Right ventricle myocardium inferior (tissue), 1 donor: Measurements from ENCODE around the gene SERPINB1. TPM values are rescaled to one million over a fixed set of nuclear protein-coding genes. Genes with fewer than 3 reads are reported as not detected.
"Not testable (repeated sequence)": the region's sequence is repeated elsewhere in the genome, so short reads cannot be mapped to it uniquely, and the experiment has no call there.

ENCODE experiments used
- ATAC-seq: fragments of 200-7000 bp; cut with Tn5 transposase; one replicate; pipeline ENCODE4 v1.9.1; 2020; ENCODE audit warnings: mild to moderate bottlenecking, moderate library complexity
- DNase-seq: peaks from one replicate; pipeline ENCODE4 v3.0.0; 2021; ENCODE audit errors: missing footprints
- intact Hi-C: fragments of 100-400 bp; cut with DNase I; formaldehyde crosslinking; loops from one replicate; pipeline ENCODE4 v1.11.0; 2022
- total RNA-seq: library from RNA; stranded (reverse); fragmentation: NEBNext Ultra II Directional; extraction: Animal tissue kit (Norgen Biotek cat#: 25700); gene quantifications from one replicate; pipeline ENCODE4 v1.2.1, GENCODE V29; 2021
- donor health status: DM: no; HTN: yes; CAD: no; lungs with severe emphysema.

The SERPINB1 gene
- total RNA-seq, 1 donor from 2014 or later, result 27.5 TPM

- DNase-seq, result no peak
- intact Hi-C loops, result no loop called here
- ATAC-seq, result no peak
Measured at GRCh38 chr6:2870046-2870636, 28.5 kb upstream of the SERPINB1 start.

GRCh38 chr6:2868637-2869036, 27.0 kb upstream of the SERPINB1 start:
- DNase-seq (no peak), ATAC-seq (no peak)
- intact Hi-C loops, result no loop called here

DNA sequence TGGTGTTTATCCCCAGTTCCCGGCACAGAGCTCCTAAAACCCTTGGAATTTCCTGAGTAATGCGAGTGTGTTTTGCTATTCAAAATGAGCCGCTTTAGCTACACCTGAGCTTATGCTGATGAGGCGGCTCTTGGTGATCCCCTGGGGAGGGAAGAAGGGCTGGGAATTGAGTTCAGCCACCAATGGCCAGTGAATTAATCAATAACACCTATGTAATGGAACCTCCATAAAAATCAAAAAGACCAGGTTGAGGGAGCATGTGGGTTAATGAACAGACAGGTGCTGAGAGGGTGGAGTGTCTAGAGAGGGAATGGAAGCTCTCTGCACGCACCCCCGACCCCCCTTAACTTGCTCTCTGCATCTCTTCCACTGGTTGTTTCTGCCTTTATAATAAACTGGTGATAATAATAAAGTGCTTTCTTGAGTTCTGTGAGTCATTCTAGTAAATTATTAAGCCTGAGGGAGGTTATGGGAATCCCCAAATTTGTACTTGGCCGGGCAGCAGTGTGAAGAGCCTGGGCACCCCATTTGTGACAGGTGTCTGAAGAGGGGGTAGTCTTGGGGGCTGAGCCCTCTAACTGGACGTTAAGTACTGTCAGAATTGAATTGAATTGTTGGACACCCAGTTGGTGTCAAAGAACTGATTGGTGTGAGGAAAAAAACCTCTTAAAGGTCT, 24.6 kb upstream of the SERPINB1 start:
- ATAC-seq (no peak), DNase-seq (no peak)
- intact Hi-C loops, result no loop called here

DNA sequence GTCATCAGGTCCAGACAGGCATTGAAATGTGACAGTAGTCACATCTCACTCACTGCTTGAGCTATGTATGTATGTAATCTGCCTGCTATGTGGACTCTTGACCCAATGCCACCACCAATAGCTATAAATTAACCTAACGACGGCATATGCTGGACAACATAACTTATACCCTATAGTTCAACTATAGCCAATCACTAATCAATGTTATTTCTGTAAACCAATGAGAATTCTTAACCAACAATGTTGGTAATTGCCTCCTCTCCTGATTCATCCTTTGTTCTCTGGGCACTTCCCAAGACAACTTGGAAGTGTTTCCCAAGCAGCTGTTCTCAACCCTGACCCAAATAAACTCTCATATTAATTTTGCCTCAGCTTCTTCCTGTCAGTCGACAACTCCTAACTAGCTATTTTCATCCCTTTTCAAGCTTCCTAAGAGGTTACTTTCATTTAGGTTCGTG, 24.1 kb upstream of the SERPINB1 start:
- ATAC-seq, result no peak
- DNase-seq, result no peak
- intact Hi-C loops, result no loop called here

- ATAC-seq, result no peak
- DNase-seq, result no peak
- intact Hi-C loops, result no loop called here
Measured at GRCh38 chr6:2865270-2865669, 23.6 kb upstream of the SERPINB1 start.

DNA sequence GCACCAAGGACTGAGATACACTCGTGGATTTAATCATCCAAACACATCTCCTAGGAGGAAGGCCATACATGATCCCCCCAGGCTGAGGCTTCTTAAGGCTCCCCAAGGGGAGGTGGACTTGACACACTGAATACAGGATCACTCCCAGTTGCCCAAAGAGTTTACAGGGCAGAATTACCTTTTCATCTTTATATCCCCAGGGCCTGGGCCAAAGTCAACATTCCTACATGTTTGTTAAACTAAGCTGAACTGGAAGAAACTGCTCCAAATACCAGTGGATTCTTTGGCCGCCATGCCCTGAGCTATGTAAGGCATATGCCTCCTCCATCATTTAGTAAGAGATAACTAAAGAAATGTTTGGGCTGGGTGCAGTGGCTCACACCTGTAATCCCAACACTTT, 22.2 kb upstream of the SERPINB1 start:
- ATAC-seq, result no peak
- no peak for DNase-seq

DNA sequence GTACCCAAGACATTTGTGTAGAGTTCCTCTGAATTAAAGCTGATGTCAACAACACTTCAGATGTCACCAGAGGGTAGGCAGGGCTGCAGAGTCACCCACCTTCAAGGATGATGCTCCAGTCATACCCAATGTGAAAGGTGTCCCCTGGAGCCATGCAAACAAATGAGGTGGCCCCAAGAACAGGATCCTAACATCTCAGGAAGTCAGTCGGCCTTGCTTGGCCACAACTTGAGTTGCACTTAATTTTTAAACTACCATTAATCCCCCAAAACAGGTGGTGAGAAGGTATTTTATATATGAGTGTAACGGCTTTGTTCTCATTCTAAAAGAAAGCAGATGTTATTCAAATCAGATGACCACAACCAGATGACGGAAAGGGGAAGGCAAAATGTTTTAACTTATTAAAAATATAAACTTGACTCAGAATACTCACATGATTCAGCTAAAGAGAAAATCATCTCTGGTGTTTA, 21.1 kb upstream of the SERPINB1 start:
- intact Hi-C loops, result no loop called here
- no peak for ATAC-seq
- no peak for DNase-seq

More for the DNA sequence above, 22.2 kb upstream of the SERPINB1 start:
- intact Hi-C loops, result no loop called here

GRCh38 chr6:2861822-2862164, 20.1 kb upstream of the SERPINB1 start:
- DNase-seq, result no peak
- ATAC-seq, result no peak
- intact Hi-C loops, result no loop called here

GRCh38 chr6:2861060-2861821, 19.6 kb upstream of the SERPINB1 start:
- intact Hi-C loops, result no loop called here
- ATAC-seq, result no peak

GRCh38 chr6:2860706-2861059, 19.0 kb upstream of the SERPINB1 start:
- ATAC-seq, intact Hi-C loops, DNase-seq: not testable (repeated sequence)

More at GRCh38 chr6:2861060-2861821, 19.6 kb upstream of the SERPINB1 start:
- DNase-seq, result no peak

- intact Hi-C loops, result loop anchor here (5.0 kb wide), 1 partner anchor 42 kb away; the partner anchor contains the start of gene SERPINB9
- DNase-seq, result not testable (repeated sequence)
Measured at GRCh38 chr6:2859798-2860705, 18.4 kb upstream of the SERPINB1 start.

GRCh38 chr6:2859185-2859700, 17.6 kb upstream of the SERPINB1 start:
- DNase-seq, result no peak
- ATAC-seq, result no peak
- intact Hi-C loops, result loop anchor here (5.0 kb wide), 1 partner anchor 43 kb away; the partner anchor contains the start of gene SERPINB9

More at GRCh38 chr6:2859798-2860705, 18.4 kb upstream of the SERPINB1 start:
- not testable (repeated sequence) for ATAC-seq

GRCh38 chr6:2857580-2858337, 16.1 kb upstream of the SERPINB1 start:
- ATAC-seq (peak; percentile 26), DNase-seq (peak; percentile 83)
- intact Hi-C loops, result loop anchor here (5.0 kb wide), 1 partner anchor 45 kb away; the partner anchor contains the start of gene SERPINB9

DNA sequence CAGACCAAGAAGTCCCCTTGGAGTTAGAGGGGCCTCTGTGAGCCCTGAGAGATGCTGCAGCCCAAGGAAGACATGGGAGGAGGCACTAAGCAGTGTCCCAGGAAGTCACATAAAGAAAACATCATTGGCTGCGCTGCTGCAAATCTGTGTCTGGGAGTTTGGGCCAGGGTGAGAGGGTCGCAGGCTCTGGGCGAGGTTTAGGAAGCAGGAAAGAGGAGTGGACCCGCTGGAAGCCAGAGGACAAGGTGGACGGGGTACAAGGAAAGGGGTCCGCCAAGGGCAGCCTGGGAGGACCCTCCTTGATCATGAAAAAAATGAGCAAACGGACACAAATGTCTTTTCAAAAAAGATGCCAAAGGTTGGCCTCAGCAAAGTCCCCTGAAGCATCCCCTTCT, 15.5 kb upstream of the SERPINB1 start:
- ATAC-seq (no peak), DNase-seq (no peak)
- intact Hi-C loops, result loop anchor here (5.0 kb wide), 1 partner anchor 45 kb away; the partner anchor contains the start of gene SERPINB9

GRCh38 chr6:2855061-2855519, 13.4 kb upstream of the SERPINB1 start:
- ATAC-seq (peak; percentile 29), DNase-seq (no peak)
- intact Hi-C loops, result loop anchor here (2.0 to 5.0 kb wide), 2 partner anchors 22 to 47 kb away; partner anchors contain the start of gene SERPINB9

GRCh38 chr6:2854396-2854982, 12.8 kb upstream of the SERPINB1 start:
- ATAC-seq, result peak; percentile 61
- intact Hi-C loops, result loop anchor here (2.0 kb wide), 1 partner anchor 22 kb away; no protein-coding TSS in a partner anchor
- no peak for DNase-seq
